NCI-H2171 treated with DMSO at 0.1 percent for 48 hours (cell line): ENCODE data around the gene FGF3.

Experiments
- DNase-seq: peaks from one replicate; lab custom pipeline; 2025; lab: John Stamatoyannopoulos, UW

The FGF3 gene

GRCh38 chr11:69844396-69844795 is 25.2 kb upstream of the FGF3 start:
- DNase-seq, result no peak

GRCh38 chr11:69843529-69843921 is 24.3 kb upstream of the FGF3 start:
- DNase-seq, result no peak

GRCh38 chr11:69842746-69843528 is 23.7 kb upstream of the FGF3 start:
- DNase-seq, result no peak

GRCh38 chr11:69841859-69842698 is 22.9 kb upstream of the FGF3 start:
- DNase-seq, result peak; percentile 6

GRCh38 chr11:69841170-69841858 is 22.1 kb upstream of the FGF3 start:
- DNase-seq, result no peak

- DNase-seq, result no peak
Observed at GRCh38 chr11:69840371-69841169, 21.4 kb upstream of the FGF3 start.

- no peak for DNase-seq
Observed at GRCh38 chr11:69839516-69839915, 20.3 kb upstream of the FGF3 start.

- no peak for DNase-seq
Observed at GRCh38 chr11:69837791-69838190, 18.6 kb upstream of the FGF3 start.

- no peak for DNase-seq
Observed at GRCh38 chr11:69836401-69836800, 17.2 kb upstream of the FGF3 start.

- DNase-seq, result no peak
Observed at GRCh38 chr11:69834811-69835800, 15.9 kb upstream of the FGF3 start.

GRCh38 chr11:69834251-69834650 is 15.0 kb upstream of the FGF3 start:
- DNase-seq, result no peak

- no peak for DNase-seq
Observed at GRCh38 chr11:69832561-69833413, 13.6 kb upstream of the FGF3 start.

GRCh38 chr11:69831985-69832384 is 12.8 kb upstream of the FGF3 start:
- no peak for DNase-seq

GRCh38 chr11:69830086-69830485 is 10.9 kb upstream of the FGF3 start:
- DNase-seq, result no peak

- no peak for DNase-seq
Observed at GRCh38 chr11:69828971-69829344, 9.7 kb upstream of the FGF3 start.

- no peak for DNase-seq
Observed at GRCh38 chr11:69828276-69828970, 9.2 kb upstream of the FGF3 start.

GRCh38 chr11:69826773-69827172 is 7.6 kb upstream of the FGF3 start:
- no peak for DNase-seq

- DNase-seq, result no peak
Observed at GRCh38 chr11:69825941-69826340, 6.7 kb upstream of the FGF3 start.
